Mesodermal cell (in vitro differentiated cells): ENCODE results near the gene NPW.

Experiments
- H3K27ac ChIP-seq: 2 replicates; pipeline ENCODE4 v1.7.0; 2013; ENCODE audit warnings: mild to moderate bottlenecking, low read depth, low read length, moderate library complexity; ENCODE audit not compliant: severe bottlenecking
- H3K36me3 ChIP-seq: 2 replicates; pipeline ENCODE4 v1.7.1; 2013; ENCODE audit warnings: mild to moderate bottlenecking, low read length, moderate library complexity; ENCODE audit not compliant: control insufficient read depth, insufficient read depth
- H3K4me1 ChIP-seq: one replicate; pipeline ENCODE4 v1.7.1; 2013; ENCODE audit warnings: mild to moderate bottlenecking, low read length; ENCODE audit not compliant: insufficient read depth, control insufficient read depth, poor library complexity, severe bottlenecking
- H3K4me3 ChIP-seq: 2 replicates; pipeline ENCODE4 v1.7.0; 2013; ENCODE audit warnings: low read length, control low read depth, mild to moderate bottlenecking; ENCODE audit not compliant: insufficient read depth, poor library complexity, severe bottlenecking; ENCODE audit errors: extremely low read depth
- H3K9me3 ChIP-seq: 2 replicates; pipeline ENCODE4 v1.7.1; 2013; ENCODE audit warnings: mild to moderate bottlenecking, low read length, moderate library complexity; ENCODE audit not compliant: control insufficient read depth
- WGBS, 2 experiments: methylation state at CpG; one replicate each; pipeline ENCODE4 v1.1.5; 2013; ENCODE audit warnings: missing lambda C conversion rate in 2 of 2; ENCODE audit not compliant: insufficient coverage in 2 of 2; 5-methylcytosine and 5-hydroxymethylcytosine counted together

Gene NPW

GRCh38 chr16:2046893-2047329 lies 27.3 kb downstream of the NPW start:
- Histone ChIP-seq H3K4me1 (peaks cover 4% of the 10 kb centered on the region), H3K27ac (no peak overlapping the region), H3K4me3 (peak overlapping the region; percentile 94), H3K9me3 (no peaks in the 10 kb centered on the region), H3K36me3 (peaks cover 22% of the 10 kb centered on the region)
- 46 to 47% methylated on average over 8 of the region's 8 CpGs for WGBS, 2 experiments

DNA sequence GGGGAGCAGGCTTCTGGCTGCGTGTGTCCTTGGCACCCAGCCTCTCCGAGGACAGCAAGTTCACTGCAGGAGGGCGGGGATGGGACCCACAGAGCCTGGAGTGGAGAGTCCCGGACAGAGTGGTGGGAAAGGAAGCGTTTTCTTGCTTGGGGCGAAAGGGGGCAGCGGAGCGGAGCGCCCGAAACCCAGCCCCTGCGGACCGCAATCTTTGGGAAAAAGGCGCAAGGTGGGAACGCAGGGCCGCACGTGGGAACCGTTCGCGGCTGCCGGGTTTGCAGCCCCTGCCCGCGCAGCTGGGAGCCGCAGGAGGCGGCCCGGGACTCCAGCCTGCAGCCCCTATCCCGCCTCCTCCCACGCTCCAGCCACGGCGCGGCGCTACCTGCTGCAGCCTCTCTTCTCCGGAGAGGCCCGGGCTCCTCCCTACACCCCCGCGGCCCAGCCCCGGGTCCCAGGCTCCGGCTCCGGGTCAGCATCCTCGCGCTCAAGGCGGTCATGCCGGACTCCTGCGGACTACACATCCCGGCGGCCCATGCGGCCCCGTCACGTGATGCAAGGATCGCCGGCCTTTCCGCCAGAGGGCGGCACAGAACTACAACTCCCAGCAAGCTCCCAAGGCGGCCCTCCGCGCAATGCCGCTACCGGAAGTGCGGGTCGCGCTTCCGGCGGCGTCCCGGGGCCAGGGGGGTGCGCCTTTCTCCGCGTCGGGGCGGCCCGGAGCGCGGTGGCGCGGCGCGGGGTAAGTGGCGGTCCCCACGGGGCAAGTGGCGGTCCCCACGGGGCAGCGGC lies 27.9 kb downstream of the NPW start, which contains the start of the genes NTHL1 and TSC2:
TSS of gene NTHL1 (minus strand) at position 505 of the 786 bp plus-strand sequence. CDS start at position 494, 11 bp downstream.
TSS of gene TSC2 (plus strand) at position 656 of the 786 bp plus-strand sequence. CDS start 631 bp downstream, outside the sequence.
- Histone ChIP-seq H3K27ac (peak within 1 kb of the TSS; percentile 53), H3K9me3 (no peaks in the 10 kb centered on the region)
- 0 to 1% methylated on average over 45 to 74 of the region's 81 CpGs for WGBS, 2 experiments

GRCh38 chr16:2048116-2048543 lies 28.5 kb downstream of the NPW start:
- Histone ChIP-seq H3K4me3 (peak overlapping the region; percentile 94), H3K9me3 (no peaks in the 10 kb centered on the region), H3K4me1 (peaks cover 4% of the 10 kb centered on the region), H3K36me3 (peaks cover 34% of the 10 kb centered on the region), H3K27ac (no peak overlapping the region)
- WGBS, 2 experiments: 2% methylated on average over 25 to 26 of the region's 30 CpGs

More for the DNA sequence above, 27.9 kb downstream of the NPW start, which contains the start of the genes NTHL1 and TSC2:
- Histone ChIP-seq H3K4me3 (peak within 1 kb of the TSS; percentile 94), H3K4me1 (peaks cover 4% of the 10 kb centered on the region), H3K36me3 (peaks cover 28% of the 10 kb centered on the region)

GRCh38 chr16:2053211-2053610 lies 33.6 kb downstream of the NPW start:
- 94 to 95% methylated on average over 21 of the region's 21 CpGs for WGBS, 2 experiments
- Histone ChIP-seq H3K36me3 (peaks cover 63% of the 10 kb centered on the region), H3K27ac (no peak overlapping the region), H3K9me3 (no peaks in the 10 kb centered on the region), H3K4me1 (peaks cover 4% of the 10 kb centered on the region), H3K4me3 (no peak overlapping the region)

DNA sequence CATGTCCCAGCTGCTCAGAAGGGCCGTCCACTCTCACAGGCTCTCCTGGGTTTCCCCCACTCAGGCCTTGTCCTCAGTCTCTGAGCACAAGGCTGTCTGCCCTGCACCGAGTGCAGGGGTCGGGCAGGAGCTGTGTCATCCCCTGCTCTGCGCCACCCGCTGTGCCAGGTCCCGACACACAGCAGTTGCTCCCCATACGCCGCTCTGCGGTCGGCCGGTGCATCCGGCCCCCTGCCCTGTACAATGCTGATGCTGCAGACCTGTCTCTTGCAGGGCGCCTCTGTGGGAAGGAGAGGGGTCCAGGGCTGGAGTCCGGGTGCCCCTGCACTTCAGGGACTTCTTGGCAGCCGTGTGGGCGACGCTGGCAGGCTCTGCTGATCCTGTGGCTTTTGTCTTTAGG lies 34.3 kb downstream of the NPW start:
- 96 to 99% methylated on average over 17 of the region's 17 CpGs for WGBS, 2 experiments
- no peaks in the 10 kb centered on the region for H3K9me3 ChIP-seq
- H3K36me3 ChIP-seq: peaks cover 69% of the 10 kb centered on the region
- no peak overlapping the region for H3K4me3 ChIP-seq
- H3K27ac ChIP-seq: no peak overlapping the region
- peaks cover 4% of the 10 kb centered on the region for H3K4me1 ChIP-seq

DNA sequence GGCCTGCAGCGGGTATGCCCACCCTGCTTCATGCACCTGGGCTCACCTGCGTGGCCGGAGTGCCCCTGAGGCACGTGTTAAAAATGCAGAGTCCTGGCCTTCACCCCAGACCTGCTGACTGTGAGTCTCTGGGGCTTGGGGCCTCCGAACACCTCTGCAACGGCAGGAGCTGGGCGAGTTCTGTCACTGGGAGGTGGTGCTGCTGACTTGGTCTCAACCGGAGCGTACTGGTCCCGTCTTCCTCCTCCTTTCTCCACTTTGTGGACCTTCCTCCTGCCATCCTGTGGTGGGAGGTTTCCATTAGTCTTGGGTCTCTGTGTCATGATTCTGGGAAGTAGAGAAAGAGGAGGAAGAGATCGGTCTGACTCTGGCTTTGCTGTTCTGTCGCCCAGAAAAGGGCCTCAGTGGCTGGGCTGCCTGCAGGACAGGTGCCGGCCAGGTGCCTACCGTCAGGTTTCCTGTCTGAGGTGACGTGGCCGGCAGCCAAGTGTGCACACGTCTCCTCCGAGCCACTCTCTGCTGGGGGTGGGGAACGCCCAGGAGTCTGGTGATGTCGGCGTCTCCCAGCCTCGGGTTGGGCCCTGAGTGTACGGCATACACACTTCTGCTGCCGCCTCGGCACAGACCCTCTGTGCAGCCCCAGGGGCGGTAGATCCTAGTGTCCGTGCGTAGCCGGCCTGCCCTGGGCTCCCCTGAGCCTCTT lies 35.1 kb downstream of the NPW start:
- Histone ChIP-seq H3K9me3 (no peaks in the 10 kb centered on the region), H3K36me3 (peaks cover 69% of the 10 kb centered on the region), H3K4me1 (peaks cover 3% of the 10 kb centered on the region), H3K4me3 (no peak overlapping the region), H3K27ac (no peak overlapping the region)
- WGBS, 2 experiments: 94 to 99% methylated on average over 21 to 26 of the region's 29 CpGs

DNA sequence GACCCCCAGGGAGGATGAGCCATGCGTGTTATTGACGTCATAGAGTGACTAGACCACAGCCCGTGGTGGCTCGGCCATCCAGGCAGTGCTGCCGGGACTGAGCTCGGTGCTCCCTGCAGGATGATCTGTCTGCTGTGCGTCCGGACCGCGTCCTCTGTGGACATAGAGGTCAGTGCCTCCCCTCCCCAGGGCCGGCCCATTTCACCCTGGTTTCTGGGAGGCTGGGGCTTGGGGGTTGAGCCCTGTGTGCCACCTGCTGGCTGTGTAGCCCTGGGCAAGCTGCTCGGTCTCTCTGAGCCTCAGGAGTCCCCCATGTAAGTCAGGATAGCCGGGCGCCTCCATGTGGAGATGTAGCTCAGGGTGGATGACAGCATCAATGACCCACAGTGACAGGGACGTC lies 36.5 kb downstream of the NPW start:
- Histone ChIP-seq H3K4me3 (no peak overlapping the region), H3K4me1 (no peaks in the 10 kb centered on the region), H3K36me3 (peaks cover 71% of the 10 kb centered on the region), H3K27ac (no peak overlapping the region), H3K9me3 (no peaks in the 10 kb centered on the region)
- WGBS, 2 experiments: 91 to 92% methylated on average over 13 to 15 of the region's 15 CpGs

GRCh38 chr16:2056681-2057407 lies 37.3 kb downstream of the NPW start:
- WGBS, 2 experiments: 89 to 93% methylated on average over 16 to 18 of the region's 19 CpGs
- no peak overlapping the region for H3K4me3 ChIP-seq
- no peaks in the 10 kb centered on the region for H3K9me3 ChIP-seq
- no peak overlapping the region for H3K27ac ChIP-seq
- no peaks in the 10 kb centered on the region for H3K4me1 ChIP-seq
- peaks cover 66% of the 10 kb centered on the region for H3K36me3 ChIP-seq

- Histone ChIP-seq H3K27ac (no peak overlapping the region), H3K4me1 (no peaks in the 10 kb centered on the region), H3K9me3 (no peaks in the 10 kb centered on the region), H3K36me3 (peaks cover 61% of the 10 kb centered on the region), H3K4me3 (no peak overlapping the region)
- WGBS, 2 experiments: 92 to 97% methylated on average over 6 to 7 of the region's 10 CpGs
Measured at GRCh38 chr16:2057438-2057837, 37.9 kb downstream of the NPW start.

- WGBS, 2 experiments: 92 to 94% methylated on average over 13 of the region's 13 CpGs
- Histone ChIP-seq H3K27ac (no peak overlapping the region), H3K9me3 (no peaks in the 10 kb centered on the region), H3K4me3 (no peak overlapping the region), H3K36me3 (peaks cover 61% of the 10 kb centered on the region), H3K4me1 (no peaks in the 10 kb centered on the region)
Measured at GRCh38 chr16:2058420-2058819, 38.8 kb downstream of the NPW start.
